Type B pancreatic cell (in vitro differentiated cells): ENCODE measurements around the gene RASAL2. TPM values are rescaled to one million over a fixed set of nuclear protein-coding genes. Genes with fewer than 3 reads are reported as not detected.
A peak's percentile ranks its signal among the peaks of the same experiment; 100 is the strongest.

Experiments
- DNase-seq: peaks from one replicate; pipeline ENCODE4 v3.0.0; 2021; ENCODE audit warnings: mixed read lengths; ENCODE audit not compliant: unreplicated experiment; ENCODE audit errors: extremely low spot score
- H3K27ac Mint-ChIP-seq: 2 replicates; pipeline ENCODE4 v1.8.0; 2021; ENCODE audit warnings: mild to moderate bottlenecking, mixed read lengths
- H3K27me3 Mint-ChIP-seq: 2 replicates; pipeline ENCODE4 v1.8.0; 2021; ENCODE audit warnings: mixed read lengths
- H3K36me3 Mint-ChIP-seq: 2 replicates; pipeline ENCODE4 v1.8.0; 2021; ENCODE audit warnings: mixed read lengths
- H3K4me1 Mint-ChIP-seq: one replicate; pipeline ENCODE4 v1.8.0; 2021; ENCODE audit warnings: mixed read lengths; ENCODE audit not compliant: unreplicated experiment
- H3K4me3 Mint-ChIP-seq: 2 replicates; pipeline ENCODE4 v1.8.0; 2021; ENCODE audit warnings: mild to moderate bottlenecking, mixed read lengths
- H3K9me3 Mint-ChIP-seq: 2 replicates; pipeline ENCODE4 v1.8.0; 2021; ENCODE audit warnings: mixed read lengths
- CTCF ChIP-seq: fragments of 200-600 bp; sonication (generic); conservative IDR thresholded peaks from 2 replicates; pipeline ENCODE4 v1.5.0; 2021; ENCODE audit warnings: antibody characterized with exemption, mild to moderate bottlenecking
- total RNA-seq: library from RNA; stranded (reverse); gene quantifications from 2 replicates; pipeline ENCODE4 v1.2.1, GENCODE V29; 2021; ENCODE audit warnings: low replicate concordance

Gene RASAL2
- total RNA-seq, 1 donor from 2014 or later = 21.8 TPM

- no peak for TF ChIP-seq CTCF
- H3K4me1 Mint-ChIP-seq = peaks cover 33% of the 10 kb centered on the region
Observed at GRCh38 chr1:178050084-178050483, 43.8 kb upstream of the RASAL2 start.

GRCh38 chr1:178051071-178051470 is 42.8 kb upstream of the RASAL2 start:
- DNase-seq = no peak
- no peaks in the 10 kb centered on the region for H3K36me3 Mint-ChIP-seq

More at GRCh38 chr1:178050084-178050483, 43.8 kb upstream of the RASAL2 start:
- DNase-seq = no peak
- H3K27me3 Mint-ChIP-seq = no peaks in the 10 kb centered on the region
- H3K36me3 Mint-ChIP-seq = no peaks in the 10 kb centered on the region
- H3K27ac Mint-ChIP-seq = no peak overlapping the region
- H3K4me3 Mint-ChIP-seq = no peak overlapping the region
- no peaks in the 10 kb centered on the region for H3K9me3 Mint-ChIP-seq

GRCh38 chr1:178052650-178053461 is 41.0 kb upstream of the RASAL2 start:
- H3K4me1 Mint-ChIP-seq = peaks cover 32% of the 10 kb centered on the region
- H3K27ac Mint-ChIP-seq = no peak overlapping the region
- peak overlapping the region; percentile 46 for H3K4me3 Mint-ChIP-seq

More at GRCh38 chr1:178051071-178051470, 42.8 kb upstream of the RASAL2 start:
- peaks cover 38% of the 10 kb centered on the region for H3K4me1 Mint-ChIP-seq
- H3K27me3 Mint-ChIP-seq = no peaks in the 10 kb centered on the region
- no peak for TF ChIP-seq CTCF
- H3K9me3 Mint-ChIP-seq = no peaks in the 10 kb centered on the region
- no peak overlapping the region for H3K27ac Mint-ChIP-seq
- no peak overlapping the region for H3K4me3 Mint-ChIP-seq

GRCh38 chr1:178055093-178055492 is 38.8 kb upstream of the RASAL2 start:
- no peak for TF ChIP-seq CTCF
- no peak for DNase-seq

More at GRCh38 chr1:178052650-178053461, 41.0 kb upstream of the RASAL2 start:
- Mint-ChIP-seq H3K27me3 (no peaks in the 10 kb centered on the region), H3K9me3 (no peaks in the 10 kb centered on the region), H3K36me3 (no peaks in the 10 kb centered on the region)
- no peak for TF ChIP-seq CTCF
- no peak for DNase-seq

GRCh38 chr1:178055779-178056471 is 38.0 kb upstream of the RASAL2 start:
- Mint-ChIP-seq H3K4me1 (peaks cover 40% of the 10 kb centered on the region), H3K27me3 (no peaks in the 10 kb centered on the region), H3K4me3 (no peak overlapping the region), H3K9me3 (no peaks in the 10 kb centered on the region), H3K27ac (peak overlapping the region; percentile 21), H3K36me3 (no peaks in the 10 kb centered on the region)
- no peak for DNase-seq
- no peak for TF ChIP-seq CTCF

More at GRCh38 chr1:178055093-178055492, 38.8 kb upstream of the RASAL2 start:
- no peak overlapping the region for H3K27ac Mint-ChIP-seq
- H3K36me3 Mint-ChIP-seq = no peaks in the 10 kb centered on the region
- peaks cover 41% of the 10 kb centered on the region for H3K4me1 Mint-ChIP-seq
- no peaks in the 10 kb centered on the region for H3K9me3 Mint-ChIP-seq
- no peak overlapping the region for H3K4me3 Mint-ChIP-seq
- H3K27me3 Mint-ChIP-seq = no peaks in the 10 kb centered on the region
